Hematopoietic multipotent progenitor cell (in vitro differentiated cells): ENCODE results near the gene OR2G6. TPM values are rescaled to one million over a fixed set of nuclear protein-coding genes. Genes with fewer than 3 reads are reported as not detected.
"Not testable (repeated sequence)": the region's sequence is repeated elsewhere in the genome, so short reads cannot be mapped to it uniquely, and the experiment has no call there.

Experiments
- DNase-seq, 3 donors: peaks; one replicate each; pipeline ENCODE4 v3.0.0-alpha.2; 2011 to 2015; ENCODE audit warnings: low read depth in 2 of 3, low spot score in 2 of 3
- total RNA-seq: library from RNA; depleted of rRNA; stranded (reverse); fragments of >200 nt; gene quantifications from one replicate; pipeline ENCODE4 v1.2.3, GENCODE V29; 2012

The OR2G6 gene
- total RNA-seq, 1 donor: not detected

GRCh38 chr1:248573856-248574255, 66.0 kb downstream of the OR2G6 start:
- DNase-seq: not testable (repeated sequence)

GRCh38 chr1:248574657-248575056, 66.8 kb downstream of the OR2G6 start, which contains the start of gene OR2T34:
TSS of gene OR2T34 (minus strand) at chr1:248574757. CDS start at chr1:248574757, 0 bp downstream.
- DNase-seq: not testable (repeated sequence)

GRCh38 chr1:248576260-248576980, 68.5 kb downstream of the OR2G6 start:
- DNase-seq: no peak

Other genes starting within 250 kb of the OR2G6 start
- 7.0 TPM for gene OR2T33, start 230.1 kb upstream of the OR2G6 start, total RNA-seq
- not detected for gene OR2T12, start 204.6 kb upstream of the OR2G6 start, total RNA-seq
- gene OR2M7, start 183.5 kb upstream of the OR2G6 start, total RNA-seq: not detected
- not detected for gene OR14C36, start 159.3 kb upstream of the OR2G6 start, total RNA-seq
- under 0.01 TPM for gene OR2T4, start 146.4 kb upstream of the OR2G6 start, total RNA-seq
- under 0.01 TPM for gene OR2T6, start 132.3 kb upstream of the OR2G6 start, total RNA-seq
- under 0.01 TPM for gene OR2T1, start 105.0 kb upstream of the OR2G6 start, total RNA-seq
- gene OR2T2, start 62.4 kb upstream of the OR2G6 start, total RNA-seq: under 0.01 TPM
- gene OR2T3, start 34.7 kb upstream of the OR2G6 start, total RNA-seq: under 0.01 TPM
- gene OR2T5, start 19.5 kb upstream of the OR2G6 start, total RNA-seq: not detected
- gene OR2T29, start 54.7 kb downstream of the OR2G6 start, total RNA-seq: not detected
- under 0.01 TPM for gene OR2T34, start 66.7 kb downstream of the OR2G6 start, total RNA-seq
- gene OR2T10, start 89.6 kb downstream of the OR2G6 start, total RNA-seq: not detected
- gene OR2T11, start 127.0 kb downstream of the OR2G6 start, total RNA-seq: not detected
- gene OR2T35, start 137.2 kb downstream of the OR2G6 start, total RNA-seq: not detected
- gene OR2T27, start 147.5 kb downstream of the OR2G6 start, total RNA-seq: not detected
- gene OR14I1, start 194.7 kb downstream of the OR2G6 start, total RNA-seq: not detected
- gene LYPD8, start 247.7 kb downstream of the OR2G6 start, total RNA-seq: 0.54 TPM